ENCODE data around the gene ATP6V1F.
"Not testable (repeated sequence)": the region's sequence is repeated elsewhere in the genome, so short reads cannot be mapped to it uniquely, and the experiment has no call there.

ATP6V1F gene

GRCh38 chr7:128903621-128904361 lies 41.1 kb downstream of the ATP6V1F start:
- DNase-seq (ENCODE audit: low read depth), result no peak

- no peak for DNase-seq (ENCODE audit: low read depth)
These were observed 41.9 kb downstream of the ATP6V1F start for GRCh38 chr7:128904381-128905197.

GRCh38 chr7:128906001-128906765 lies 43.5 kb downstream of the ATP6V1F start:
- no peak for DNase-seq (ENCODE audit: low read depth)

GRCh38 chr7:128906766-128907559 lies 44.3 kb downstream of the ATP6V1F start:
- DNase-seq (ENCODE audit: low read depth), result no peak

GRCh38 chr7:128908750-128909624 lies 46.3 kb downstream of the ATP6V1F start:
- DNase-seq (ENCODE audit: low read depth), result no peak

GRCh38 chr7:128909625-128910568 lies 47.2 kb downstream of the ATP6V1F start:
- DNase-seq (ENCODE audit: low read depth), result no peak

GRCh38 chr7:128910569-128910945 lies 47.9 kb downstream of the ATP6V1F start, which contains the start of gene KCP:
KCP (minus strand) TSS chr7:128910709; CDS start chr7:128910676, 33 bp downstream.
- DNase-seq (ENCODE audit: low read depth), result no peak

- DNase-seq (ENCODE audit: low read depth), result no peak
These were observed 48.9 kb downstream of the ATP6V1F start for GRCh38 chr7:128911423-128912031.

GRCh38 chr7:128912281-128912680 lies 49.6 kb downstream of the ATP6V1F start:
- no peak for DNase-seq (ENCODE audit: low read depth)

- DNase-seq (ENCODE audit: low read depth), result not testable (repeated sequence)
These were observed 50.2 kb downstream of the ATP6V1F start for GRCh38 chr7:128912709-128913495.

GRCh38 chr7:128913870-128914565 lies 51.4 kb downstream of the ATP6V1F start:
- no peak for DNase-seq (ENCODE audit: low read depth)

- DNase-seq (ENCODE audit: low read depth), result no peak
These were observed 52.0 kb downstream of the ATP6V1F start for GRCh38 chr7:128914566-128915151.

GRCh38 chr7:128915271-128915819 lies 52.7 kb downstream of the ATP6V1F start:
- no peak for DNase-seq (ENCODE audit: low read depth)

All from stimulated activated CD8-positive, alpha-beta memory T cell treated with anti-CD3 and anti-CD28 coated beads, Interleukin-15, amount 100 ng/mL, for 1 hour (primary cell).